Keratinocyte (primary cell): ENCODE measurements around the gene DHCR7. TPM values are rescaled to one million over a fixed set of nuclear protein-coding genes. Genes with fewer than 3 reads are reported as not detected.

Source experiments
- DNase-seq: peaks from one replicate; pipeline ENCODE4 v3.0.0-alpha.2; 2011; ENCODE audit warnings: low read depth, missing footprints, low spot score
- FAIRE-seq: peaks from 2 replicates; lab custom pipeline; 2011; peaks lifted over from hg19 to GRCh38; lab: Jason Lieb, UNC
- H2AFZ ChIP-seq: 2 replicates; pipeline ENCODE4 v1.6.0; 2012; ENCODE audit warnings: low read length, control low read depth, inconsistent platforms; ENCODE audit not compliant: control insufficient read depth
- H3K27ac ChIP-seq: 2 replicates; pipeline ENCODE4 v1.5.1; 2011; ENCODE audit warnings: low read length; ENCODE audit not compliant: control insufficient read depth, insufficient read depth
- H3K27me3 ChIP-seq: 3 replicates; pipeline ENCODE4 v1.6.0; 2011; ENCODE audit warnings: low read length; ENCODE audit not compliant: control insufficient read depth, insufficient read depth; ENCODE audit errors: extremely low read depth
- H3K36me3 ChIP-seq, 2 experiments: 2 replicates in 1 of 2; 3 replicates in 1 of 2; pipeline ENCODE4 v1.5.1; 2011; ENCODE audit warnings: low read length in 2 of 2, mild to moderate bottlenecking in 1 of 2; ENCODE audit not compliant: control insufficient read depth in 2 of 2, insufficient read depth in 2 of 2; ENCODE audit errors: extremely low read depth in 1 of 2
- H3K4me1 ChIP-seq: 3 replicates; pipeline ENCODE4 v1.5.1; 2011; ENCODE audit warnings: low read length; ENCODE audit not compliant: control insufficient read depth, insufficient read depth; ENCODE audit errors: extremely low read depth
- H3K4me2 ChIP-seq: 3 replicates; pipeline ENCODE4 v1.6.0; 2011; ENCODE audit warnings: low read depth, low read length; ENCODE audit not compliant: control insufficient read depth, insufficient read depth; ENCODE audit errors: extremely low read depth
- H3K4me3 ChIP-seq, 3 experiments: fragments of 200-600 bp in 1 of 3; sonication (generic) in 1 of 3; 2 replicates in 2 of 3; 3 replicates in 1 of 3; pipeline ENCODE4 v1.5.1; 2011 to 2016; ENCODE audit warnings: low read length in 3 of 3, mild to moderate bottlenecking in 3 of 3, control low read depth in 2 of 3, inconsistent platforms in 1 of 3, low read depth in 1 of 3, mixed read lengths in 1 of 3, mixed run types in 1 of 3, moderate library complexity in 1 of 3; ENCODE audit not compliant: control insufficient read depth in 2 of 3, insufficient read depth in 2 of 3; ENCODE audit errors: extremely low read depth in 1 of 3
- H3K79me2 ChIP-seq: 2 replicates; pipeline ENCODE4 v1.6.0; 2012; ENCODE audit warnings: low read length; ENCODE audit not compliant: control insufficient read depth, insufficient read depth
- H3K9ac ChIP-seq: 3 replicates; pipeline ENCODE4 v1.6.0; 2011; ENCODE audit warnings: low read length; ENCODE audit not compliant: control insufficient read depth, insufficient read depth; ENCODE audit errors: extremely low read depth
- H3K9me1 ChIP-seq: 3 replicates; pipeline ENCODE4 v1.6.0; 2011; ENCODE audit warnings: low read length; ENCODE audit not compliant: control insufficient read depth, insufficient read depth; ENCODE audit errors: extremely low read depth
- H3K9me3 ChIP-seq: 2 replicates; pipeline ENCODE4 v1.5.1; 2012; ENCODE audit warnings: low read depth, low read length; ENCODE audit not compliant: control insufficient read depth
- H4K20me1 ChIP-seq: 3 replicates; pipeline ENCODE4 v1.6.0; 2011; ENCODE audit warnings: low read length; ENCODE audit not compliant: control insufficient read depth, insufficient read depth; ENCODE audit errors: extremely low read depth
- EZH2 ChIP-seq: IDR thresholded peaks from one replicate; pipeline ENCODE4 v1.6.1; 2012; ENCODE audit warnings: inconsistent platforms, mild to moderate bottlenecking, low read length, moderate library complexity
- dilution Hi-C: fragments of 300-500 bp; cut with MboI; formaldehyde crosslinking; loops from one replicate; pipeline ENCODE4 v1.7.0; 2020; ENCODE audit warnings: low sequenced_read_pairs; ENCODE audit not compliant: extremely low pct_ligation_motif_present
- polyA plus RNA-seq, 5 experiments: library from polyadenylated mRNA; depleted of rRNA in 3 of 5; stranded (reverse) in 3 of 5; stranded (forward) in 1 of 5; unstranded in 1 of 5; fragments of >200 nt; gene quantifications; 1 replicate in 1 of 5; 2 replicates in 3 of 5; 3 replicates in 1 of 5; pipeline versions ENCODE4 v1.2.1 to v1.2.3, GENCODE V29; 2011 to 2012; ENCODE audit warnings: missing spikeins in 2 of 5, low read depth in 1 of 5, low replicate concordance in 1 of 5
- TF ChIP-seq, protein P1 (sequence below), 3 experiments: IDR thresholded peaks in 1 of 3; conservative IDR thresholded peaks in 1 of 3; optimal IDR thresholded peaks in 1 of 3; 2 replicates in 2 of 3; 3 replicates in 1 of 3; pipeline versions ENCODE3 to v1.5.1; 2011; ENCODE audit warnings: low read length in 3 of 3, mild to moderate bottlenecking in 3 of 3, moderate library complexity in 2 of 3, control low read depth in 1 of 3, inconsistent platforms in 1 of 3; ENCODE audit not compliant: insufficient read depth in 2 of 3; ENCODE audit errors: extremely low read depth in 1 of 3

Gene DHCR7
- polyA plus RNA-seq, 1 donor (not counting 4 experiments of a cell fraction or from before 2014, with no cell fraction given): 143 TPM

DNA sequence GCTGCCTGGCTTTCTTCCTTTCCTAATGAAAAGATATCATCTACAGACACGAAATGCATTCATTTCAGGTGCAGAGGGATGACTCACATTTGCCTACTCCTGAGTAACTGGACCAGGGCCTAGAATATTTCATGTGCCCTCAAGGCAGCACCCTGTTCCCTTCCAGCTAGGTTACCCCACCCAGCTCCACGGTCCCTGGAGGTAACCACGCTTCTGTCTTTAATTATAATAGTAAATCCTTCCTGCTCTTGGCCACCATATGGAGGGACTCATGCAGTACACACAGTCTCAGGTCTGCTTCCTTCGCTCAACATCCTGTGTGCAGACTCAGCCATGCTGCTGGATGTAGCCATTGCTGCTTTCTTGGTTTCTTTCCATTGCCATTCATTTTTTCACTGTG is 22.3 kb downstream of the DHCR7 start:
- Histone ChIP-seq H3K4me1 (peaks cover 15% of the 10 kb centered on the region), H3K9me3 (no peaks in the 10 kb centered on the region), H3K9me1 (peaks cover 3% of the 10 kb centered on the region), H3K27ac (no peak overlapping the region), H3K9ac (no peak overlapping the region), H2AFZ (no peak overlapping the region), H3K27me3 (peaks cover 5% of the 10 kb centered on the region), H3K4me3 (no peak overlapping the region), H3K4me2 (no peak overlapping the region), H3K36me3 (no peaks in the 10 kb centered on the region), H4K20me1 (peaks cover 2% of the 10 kb centered on the region), H3K79me2 (no peaks in the 10 kb centered on the region)
- no peak for TF ChIP-seq EZH2
- TF ChIP-seq, protein P1, sequence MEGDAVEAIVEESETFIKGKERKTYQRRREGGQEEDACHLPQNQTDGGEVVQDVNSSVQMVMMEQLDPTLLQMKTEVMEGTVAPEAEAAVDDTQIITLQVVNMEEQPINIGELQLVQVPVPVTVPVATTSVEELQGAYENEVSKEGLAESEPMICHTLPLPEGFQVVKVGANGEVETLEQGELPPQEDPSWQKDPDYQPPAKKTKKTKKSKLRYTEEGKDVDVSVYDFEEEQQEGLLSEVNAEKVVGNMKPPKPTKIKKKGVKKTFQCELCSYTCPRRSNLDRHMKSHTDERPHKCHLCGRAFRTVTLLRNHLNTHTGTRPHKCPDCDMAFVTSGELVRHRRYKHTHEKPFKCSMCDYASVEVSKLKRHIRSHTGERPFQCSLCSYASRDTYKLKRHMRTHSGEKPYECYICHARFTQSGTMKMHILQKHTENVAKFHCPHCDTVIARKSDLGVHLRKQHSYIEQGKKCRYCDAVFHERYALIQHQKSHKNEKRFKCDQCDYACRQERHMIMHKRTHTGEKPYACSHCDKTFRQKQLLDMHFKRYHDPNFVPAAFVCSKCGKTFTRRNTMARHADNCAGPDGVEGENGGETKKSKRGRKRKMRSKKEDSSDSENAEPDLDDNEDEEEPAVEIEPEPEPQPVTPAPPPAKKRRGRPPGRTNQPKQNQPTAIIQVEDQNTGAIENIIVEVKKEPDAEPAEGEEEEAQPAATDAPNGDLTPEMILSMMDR (optimal IDR thresholded peaks at IDR 0.05 in 1 of 3, IDR thresholded peaks at IDR 0.05 in 1 of 3, conservative IDR thresholded peaks at IDR 0.05 in 1 of 3; ENCODE audit: extremely low read depth in 1 of 3, insufficient read depth in 2 of 3, low read length in 3 of 3): no peak
- dilution Hi-C loops: no loop called here
- FAIRE-seq: peak; percentile 74
- DNase-seq: peak; percentile 48

DNA sequence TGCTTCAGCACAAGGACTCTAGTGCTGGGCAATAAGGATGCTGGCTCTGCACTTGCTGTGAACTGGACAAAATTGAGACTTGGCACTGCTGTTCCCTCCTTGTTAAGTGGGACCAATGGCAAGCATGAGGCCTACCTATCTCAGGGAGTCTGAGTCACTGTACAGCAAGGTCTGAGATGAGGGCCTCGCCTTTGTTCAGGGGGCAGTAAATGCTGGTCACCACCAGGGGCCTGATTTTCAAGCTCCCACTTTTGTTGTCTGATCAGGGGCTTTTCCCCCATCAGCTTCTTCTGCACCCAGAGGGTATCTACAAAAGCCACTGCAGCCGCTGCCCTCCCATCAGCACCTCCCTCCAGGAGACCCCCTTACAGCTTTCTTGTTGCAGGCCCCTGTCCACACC is 22.8 kb downstream of the DHCR7 start:
- no peaks in the 10 kb centered on the region for H3K79me2 ChIP-seq
- H3K9ac ChIP-seq: no peak overlapping the region
- no peaks in the 10 kb centered on the region for H3K9me3 ChIP-seq
- DNase-seq (no peak), FAIRE-seq (no peak)
- H3K4me1 ChIP-seq: peaks cover 15% of the 10 kb centered on the region
- peaks cover 3% of the 10 kb centered on the region for H3K9me1 ChIP-seq
- peaks cover 2% of the 10 kb centered on the region for H4K20me1 ChIP-seq
- H3K36me3 ChIP-seq: no peaks in the 10 kb centered on the region
- no peak for TF ChIP-seq EZH2
- TF ChIP-seq, protein P1 (optimal IDR thresholded peaks at IDR 0.05 in 1 of 3, IDR thresholded peaks at IDR 0.05 in 1 of 3, conservative IDR thresholded peaks at IDR 0.05 in 1 of 3; ENCODE audit: extremely low read depth in 1 of 3, insufficient read depth in 2 of 3, low read length in 3 of 3): no peak
- H2AFZ ChIP-seq: no peak overlapping the region
- no peak overlapping the region for H3K4me2 ChIP-seq
- no peak overlapping the region for H3K4me3 ChIP-seq
- peaks cover 5% of the 10 kb centered on the region for H3K27me3 ChIP-seq
- H3K27ac ChIP-seq: no peak overlapping the region
- dilution Hi-C loops: no loop called here
